ENCODE results near the gene ERG.
A peak's percentile ranks its signal among the peaks of the same experiment; 100 is the strongest.

Gene ERG

DNA sequence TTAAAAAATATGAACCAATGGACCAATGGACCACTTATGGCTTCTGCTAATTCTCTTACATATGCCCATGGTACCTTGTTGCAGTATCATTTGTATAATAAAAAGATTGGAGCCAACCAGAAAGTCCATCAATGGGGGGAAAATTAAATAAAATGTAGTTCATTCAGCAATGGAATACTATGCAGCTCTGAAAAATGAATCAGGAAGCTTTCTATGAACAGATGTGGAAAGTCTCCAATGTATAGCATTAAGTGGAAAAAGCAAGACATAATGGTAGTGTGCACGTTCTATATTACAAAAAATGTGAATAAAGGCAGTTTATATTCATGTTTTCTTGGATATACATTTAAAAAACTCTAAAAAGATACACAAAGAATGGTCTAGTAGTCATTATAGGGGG, 140.2 kb downstream of the ERG start:
- no peak for DNase-seq (ENCODE audit: low read depth)

DNA sequence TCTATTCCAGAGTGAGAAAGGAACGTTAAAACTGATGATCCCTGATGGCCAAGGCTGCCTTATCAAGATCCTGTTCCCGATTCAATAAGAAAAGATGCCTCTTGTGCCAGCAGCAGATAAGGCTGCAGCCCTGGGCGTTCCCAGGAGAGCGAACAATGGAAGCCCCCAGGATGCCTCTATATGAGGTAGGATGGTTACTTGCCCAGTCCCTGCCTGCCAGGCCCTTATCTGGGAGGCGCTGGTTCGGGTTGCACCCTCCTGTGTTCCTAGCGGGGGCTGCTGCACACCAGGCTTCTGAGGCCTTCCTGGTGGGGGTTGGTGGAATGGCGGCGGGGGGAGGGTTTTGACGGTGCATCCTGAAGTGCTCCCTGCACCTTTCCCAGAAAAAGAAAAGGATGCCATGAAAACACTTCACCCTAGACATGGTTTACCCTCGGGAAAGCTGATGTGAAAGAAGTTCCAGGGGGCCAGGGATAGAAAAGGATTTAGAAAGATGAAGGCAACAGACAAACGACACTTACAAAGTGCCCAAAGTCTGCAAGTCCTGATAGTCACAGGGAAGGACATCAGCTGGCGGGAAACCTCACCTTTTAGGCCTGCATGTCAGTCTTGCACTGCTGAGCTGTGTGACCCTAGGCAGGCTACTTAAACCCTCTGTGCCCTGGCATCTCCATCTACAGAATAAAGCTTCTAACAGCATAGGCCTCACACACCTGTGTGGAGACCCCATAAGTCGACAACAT, 141.2 kb downstream of the ERG start:
- no peak for DNase-seq (ENCODE audit: low read depth)

GRCh38 chr21:38355992-38356781, 142.1 kb downstream of the ERG start:
- peak; percentile 56 for DNase-seq (ENCODE audit: low read depth)

DNA sequence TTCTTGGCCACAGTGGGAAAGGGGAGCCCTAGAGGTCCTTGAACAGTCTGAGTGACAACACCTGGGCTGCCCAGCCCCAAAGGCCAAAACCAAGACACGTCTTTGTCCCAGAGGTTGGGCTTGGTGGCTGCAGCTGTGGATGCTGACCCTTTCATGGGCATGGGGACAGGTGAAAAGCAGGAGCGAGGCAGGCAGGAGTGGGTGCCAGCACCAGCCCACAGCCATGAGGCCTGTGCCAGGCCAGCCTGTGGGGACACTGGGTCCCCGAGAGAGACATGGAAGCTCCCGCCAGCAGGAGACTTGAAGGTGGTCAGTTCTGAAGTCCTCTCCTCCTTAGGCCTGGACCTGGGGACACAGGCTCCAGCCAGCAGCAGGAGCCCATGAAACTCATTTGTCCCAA, 142.9 kb downstream of the ERG start:
- DNase-seq (ENCODE audit: low read depth) = no peak

- no peak for DNase-seq (ENCODE audit: low read depth)
These were observed 143.5 kb downstream of the ERG start for GRCh38 chr21:38354746-38355145.

DNA sequence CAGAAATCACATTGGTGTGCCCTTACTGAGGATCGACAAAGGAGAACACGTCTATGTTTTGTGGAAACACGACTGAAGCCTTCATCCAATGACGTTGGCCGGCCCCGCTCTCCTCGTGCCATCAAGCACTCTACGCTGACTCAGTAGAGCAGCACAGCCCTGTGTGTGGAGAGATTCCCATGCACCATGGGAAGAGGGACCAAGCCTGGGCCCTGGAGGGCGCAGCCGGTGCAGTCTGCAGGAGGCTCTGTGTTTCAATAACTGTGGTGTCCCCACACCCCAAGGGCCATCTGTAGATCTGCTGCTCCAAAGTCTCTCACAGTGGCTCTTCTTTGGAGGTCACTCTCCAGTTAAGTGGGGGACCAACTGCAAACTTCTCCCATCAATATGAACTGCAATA, 144.0 kb downstream of the ERG start:
- DNase-seq (ENCODE audit: low read depth) = no peak

DNA sequence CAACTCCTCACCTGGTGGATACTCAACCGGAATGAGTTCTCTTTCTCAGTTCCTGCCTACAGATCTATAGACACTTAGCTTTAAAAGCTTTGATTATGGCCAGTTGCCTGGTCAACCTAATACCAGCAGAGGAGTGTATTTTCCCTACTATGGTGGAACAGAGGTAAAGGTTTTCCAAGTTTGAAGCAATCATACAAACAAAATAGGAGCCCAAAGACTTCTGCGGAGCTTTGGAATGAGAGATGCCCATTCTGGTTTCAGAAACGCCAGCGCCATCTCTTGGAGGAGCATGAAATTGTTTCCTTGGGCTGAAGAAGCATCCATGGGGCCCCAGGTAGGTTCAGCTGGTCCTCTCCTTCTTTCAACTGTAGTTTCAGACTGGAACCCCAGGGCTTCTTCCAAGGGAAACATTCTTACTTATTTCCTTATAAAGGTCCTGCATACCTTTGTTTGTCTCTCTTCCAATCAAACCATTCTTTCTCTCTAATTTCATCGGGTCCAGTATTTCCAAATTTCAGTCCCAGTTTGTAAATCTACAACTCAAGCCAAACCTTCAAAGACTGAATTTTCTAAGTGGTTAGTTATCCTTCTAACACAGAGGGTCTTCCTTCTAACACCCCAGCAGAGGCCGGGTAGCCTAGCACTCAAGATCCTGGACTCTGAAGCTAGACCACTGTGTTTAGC, 145.6 kb downstream of the ERG start:
- peak; percentile 30 for DNase-seq (ENCODE audit: low read depth)

GRCh38 chr21:38351961-38352521, 146.2 kb downstream of the ERG start:
- no peak for DNase-seq (ENCODE audit: low read depth)

GRCh38 chr21:38351176-38351959, 146.9 kb downstream of the ERG start:
- DNase-seq (ENCODE audit: low read depth) = no peak

DNA sequence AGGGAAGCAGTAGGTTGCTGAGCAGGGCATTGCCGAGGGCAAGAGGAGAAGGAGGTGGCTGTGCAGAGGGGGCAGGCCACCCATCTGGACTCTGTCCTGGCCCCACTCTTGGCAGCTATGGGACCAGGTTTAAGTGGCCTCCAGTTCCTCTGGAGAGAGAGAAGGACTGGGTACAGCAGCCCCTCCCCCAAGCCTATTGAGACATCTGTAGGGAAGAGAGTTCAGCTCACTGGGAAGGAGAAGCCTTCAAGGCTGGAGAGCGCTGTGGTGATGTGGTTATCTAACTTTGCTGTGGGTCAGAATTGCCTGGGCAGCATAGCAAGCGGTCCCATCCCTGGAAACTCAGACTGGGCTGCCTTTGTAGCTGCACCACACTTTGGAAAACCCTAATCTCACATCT, 147.6 kb downstream of the ERG start:
- no peak for DNase-seq (ENCODE audit: low read depth)

DNA sequence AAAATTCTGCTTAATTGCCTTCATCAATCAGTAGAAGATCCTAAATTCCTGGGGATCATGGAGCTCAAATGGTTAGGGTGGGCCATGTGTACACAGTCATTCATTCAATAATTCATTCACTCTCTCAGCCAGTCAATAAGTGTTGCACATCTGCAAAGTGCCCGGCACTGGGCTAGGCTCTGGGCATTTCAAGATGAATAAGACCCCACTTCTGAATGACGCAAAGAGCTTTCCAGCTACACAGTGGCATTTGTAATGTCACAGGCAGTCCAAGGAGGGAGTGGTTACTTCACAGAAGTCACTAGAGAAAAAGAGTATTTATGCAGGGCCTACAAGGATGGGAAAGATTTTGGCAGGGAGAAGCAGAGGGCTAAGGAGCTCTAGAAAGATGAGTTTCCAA, 148.3 kb downstream of the ERG start:
- no peak for DNase-seq (ENCODE audit: low read depth)

GRCh38 chr21:38349111-38349746, 149.0 kb downstream of the ERG start:
- no peak for DNase-seq (ENCODE audit: low read depth)

- DNase-seq (ENCODE audit: low read depth) = no peak
These were observed 152.0 kb downstream of the ERG start for GRCh38 chr21:38346286-38346685.

- DNase-seq (ENCODE audit: low read depth) = no peak
These were observed 154.6 kb downstream of the ERG start for GRCh38 chr21:38343691-38344090.

DNA sequence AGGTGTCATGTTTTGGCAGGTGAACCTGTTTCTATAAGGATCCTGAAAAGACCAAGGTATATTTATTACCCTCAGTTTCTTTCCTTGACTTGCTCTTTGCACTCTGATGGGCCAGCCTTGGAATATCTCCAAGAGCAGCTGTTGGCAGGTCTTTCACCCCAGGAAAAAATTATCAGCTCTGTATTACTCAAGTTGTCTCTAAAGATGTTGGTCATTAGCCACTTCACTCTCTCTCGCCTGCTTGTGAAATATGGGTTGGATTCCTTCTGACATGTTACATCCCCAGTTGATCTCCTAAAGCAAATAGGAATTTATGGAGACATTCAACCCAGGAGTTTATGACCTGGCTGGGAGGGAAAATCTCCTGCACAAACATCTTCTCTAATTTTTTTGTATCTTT, 155.5 kb downstream of the ERG start:
- no peak for DNase-seq (ENCODE audit: low read depth)

DNA sequence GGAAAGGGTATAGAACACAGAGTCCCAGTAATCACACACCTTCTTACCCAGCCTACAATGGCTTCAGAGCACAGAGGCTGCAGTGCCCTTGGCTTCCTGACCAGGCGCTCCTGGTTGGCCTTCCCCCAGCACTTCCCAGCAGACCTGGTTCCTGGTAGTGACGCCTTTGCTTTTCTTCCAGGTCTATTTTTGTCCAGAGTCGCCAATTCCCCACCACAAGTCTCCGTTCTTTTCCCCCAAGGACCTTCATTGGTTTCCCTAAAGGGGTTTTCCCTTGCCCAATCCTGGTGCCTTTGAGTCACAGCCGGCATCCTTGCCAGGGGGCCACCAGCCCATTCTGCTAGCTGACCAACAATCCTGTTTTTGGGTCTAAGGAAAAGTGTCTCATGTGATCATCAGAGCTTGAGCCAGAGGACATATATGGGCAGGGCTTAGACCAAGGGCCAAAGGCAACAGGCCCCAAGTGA, 156.7 kb downstream of the ERG start:
- no peak for DNase-seq (ENCODE audit: low read depth)

GRCh38 chr21:38340131-38340530, 158.1 kb downstream of the ERG start:
- DNase-seq (ENCODE audit: low read depth) = no peak

DNA sequence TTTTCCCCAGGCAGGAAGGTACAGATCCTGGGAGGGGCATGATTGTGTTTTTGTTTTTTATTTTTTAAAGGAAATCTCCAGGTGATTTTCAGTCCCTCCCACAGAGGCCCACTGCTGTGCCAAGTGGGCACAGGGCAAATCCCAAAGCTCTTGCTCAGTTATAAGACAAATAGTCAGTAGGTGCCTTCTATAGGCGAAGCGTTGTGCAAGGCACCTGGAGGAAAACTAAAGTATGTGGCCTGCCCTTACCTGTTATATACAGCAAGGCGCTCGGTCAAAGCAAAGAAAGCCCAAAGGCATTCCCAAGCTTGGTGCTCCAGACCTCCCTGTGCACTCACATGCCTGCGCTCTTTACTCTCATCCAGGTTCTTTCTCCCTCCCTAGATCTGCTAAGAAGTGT, 160.5 kb downstream of the ERG start:
- no peak for DNase-seq (ENCODE audit: low read depth)

GRCh38 chr21:38334866-38335265, 163.4 kb downstream of the ERG start:
- no peak for DNase-seq (ENCODE audit: low read depth)

- no peak for DNase-seq (ENCODE audit: low read depth)
These were observed 164.7 kb downstream of the ERG start for GRCh38 chr21:38333301-38334272.

All from T follicular helper cell (primary cell).